Endothelial cell of umbilical vein (primary cell): ENCODE results near the gene LRRC47. TPM values are rescaled to one million over a fixed set of nuclear protein-coding genes. Genes with fewer than 3 reads are reported as not detected.

ENCODE experiments used
- BruUV-seq: library from RNA; stranded (reverse); fragments of 400-500 nt; replicated peaks from 2 replicates; lab custom pipeline; 2021; lab: Mats Ljungman, UMichigan
- CTCF ChIA-PET: fragments of 300-600, 350-600 bp; sonication (Branson Sonifier 250); formaldehyde crosslinking; loops from one replicate; lab custom pipeline; 2021; ENCODE audit warnings: antibody characterized with exemption, inconsistent platforms; lab: Charles Lee
- POLR2A ChIA-PET: fragments of 300-600, 350-600 bp; sonication (Branson Sonifier 250); formaldehyde crosslinking; loops from one replicate; lab custom pipeline; 2021; ENCODE audit warnings: antibody characterized with exemption, inconsistent platforms; lab: Charles Lee
- DNase-seq: peaks from one replicate; pipeline ENCODE4 v3.0.0-alpha.2; 2011; ENCODE audit warnings: low read depth, low spot score
- FAIRE-seq: peaks from 2 replicates; lab custom pipeline; 2011; peaks lifted over from hg19 to GRCh38; lab: Jason Lieb, UNC
- H2AFZ ChIP-seq: 2 replicates; pipeline ENCODE4 v1.6.0; 2012; ENCODE audit warnings: low read depth, low read length, control low read depth, inconsistent platforms
- H3K27ac ChIP-seq: 2 replicates; pipeline ENCODE4 v1.5.1; 2011; ENCODE audit warnings: low read depth, mild to moderate bottlenecking, control low read depth, low read length, moderate library complexity; ENCODE audit not compliant: insufficient read depth
- H3K27me3 ChIP-seq, 2 experiments: 2 replicates each; pipeline versions ENCODE4 v1.6.0 to v1.6.1; 2011; ENCODE audit warnings: low read length in 2 of 2, mixed read lengths in 1 of 2; ENCODE audit not compliant: control insufficient read depth in 2 of 2, insufficient read depth in 2 of 2
- H3K36me3 ChIP-seq, 2 experiments: 2 replicates in 1 of 2; 3 replicates in 1 of 2; pipeline ENCODE4 v1.5.1; 2011; ENCODE audit warnings: low read length in 2 of 2, mild to moderate bottlenecking in 1 of 2, moderate library complexity in 1 of 2; ENCODE audit not compliant: control insufficient read depth in 2 of 2, insufficient read depth in 2 of 2; ENCODE audit errors: extremely low read depth in 1 of 2
- H3K4me1 ChIP-seq: 3 replicates; pipeline ENCODE4 v1.5.1; 2011; ENCODE audit warnings: mild to moderate bottlenecking, low read length; ENCODE audit not compliant: control insufficient read depth, insufficient read depth; ENCODE audit errors: extremely low read depth
- H3K4me2 ChIP-seq: 2 replicates; pipeline ENCODE4 v1.6.1; 2011; ENCODE audit warnings: low read length, control low read depth, mixed read lengths; ENCODE audit not compliant: insufficient read depth
- H3K4me3 ChIP-seq, 3 experiments: fragments of 200-600 bp in 1 of 3; sonication (generic), shearing (Covaris generic) in 1 of 3; replicated peaks in 1 of 3; 2 replicates each; pipeline ENCODE4 v1.5.1; 2011 to 2016; ENCODE audit warnings: control low read depth in 3 of 3, low read length in 3 of 3, mild to moderate bottlenecking in 2 of 3, inconsistent platforms in 1 of 3, low read depth in 1 of 3, moderate library complexity in 1 of 3; ENCODE audit not compliant: insufficient read depth in 1 of 3
- H3K79me2 ChIP-seq: 2 replicates; pipeline ENCODE4 v1.6.0; 2012; ENCODE audit warnings: low read length, inconsistent platforms; ENCODE audit not compliant: control insufficient read depth, insufficient read depth
- H3K9ac ChIP-seq: replicated peaks from 2 replicates; pipeline ENCODE3; 2011; ENCODE audit warnings: low read length, control low read depth; ENCODE audit not compliant: insufficient read depth; ENCODE audit errors: extremely low read depth
- H3K9me1 ChIP-seq: replicated peaks from 3 replicates; pipeline ENCODE4 v1.6.0; 2011; ENCODE audit warnings: mild to moderate bottlenecking, low read length; ENCODE audit not compliant: control insufficient read depth, insufficient read depth; ENCODE audit errors: extremely low read depth
- H3K9me3 ChIP-seq: replicated peaks from 2 replicates; pipeline ENCODE4 v1.5.1; 2012; ENCODE audit warnings: low read length, inconsistent platforms; ENCODE audit not compliant: control insufficient read depth, insufficient read depth
- H4K20me1 ChIP-seq: replicated peaks from 2 replicates; pipeline ENCODE3; 2011; ENCODE audit warnings: mild to moderate bottlenecking, low read length; ENCODE audit not compliant: control insufficient read depth, insufficient read depth; ENCODE audit errors: extremely low read depth
- EZH2 ChIP-seq: IDR thresholded peaks from 2 replicates; pipeline ENCODE4 v1.6.1; 2012; ENCODE audit warnings: borderline replicate concordance, low read depth, mild to moderate bottlenecking, moderate library complexity, low read length, inconsistent platforms; ENCODE audit not compliant: severe bottlenecking
- FOS ChIP-seq: IDR thresholded peaks from 2 replicates; pipeline ENCODE4 v1.6.1; 2011; ENCODE audit warnings: mild to moderate bottlenecking, low read length, moderate library complexity, borderline replicate concordance; ENCODE audit not compliant: insufficient read depth
- GATA2 ChIP-seq: IDR thresholded peaks from 2 replicates; pipeline ENCODE4 v1.7.0; 2011; ENCODE audit warnings: low read depth, mild to moderate bottlenecking, moderate library complexity, mixed read lengths, low read length; ENCODE audit not compliant: insufficient read length, insufficient read depth
- JUN ChIP-seq: IDR thresholded peaks from 2 replicates; pipeline ENCODE4 v1.6.1; 2011; ENCODE audit warnings: borderline replicate concordance, low read depth; ENCODE audit not compliant: insufficient read length, insufficient read depth
- MYC ChIP-seq: IDR thresholded peaks from one replicate; pipeline ENCODE4 v1.6.1; 2011; ENCODE audit warnings: mild to moderate bottlenecking, low read depth, low read length
- POLR2A ChIP-seq: IDR thresholded peaks from 2 replicates; pipeline ENCODE4 v1.6.1; 2012; ENCODE audit warnings: low read depth, mild to moderate bottlenecking, control low read depth, low read length
- POLR2AphosphoS5 ChIP-seq: IDR thresholded peaks from 2 replicates; pipeline ENCODE4 v1.6.1; 2012; ENCODE audit warnings: low read depth, mild to moderate bottlenecking, control low read depth, low read length, moderate library complexity; ENCODE audit not compliant: insufficient read depth
- dilution Hi-C: fragments of 300-500 bp; cut with MboI; formaldehyde crosslinking; loops from one replicate; pipeline ENCODE4 v1.15.0; 2019; ENCODE audit warnings: low sequenced_read_pairs; ENCODE audit not compliant: extremely low pct_ligation_motif_present
- intact Hi-C: fragments of 100-400 bp; cut with micrococcal nuclease; formaldehyde crosslinking; loops from one replicate; pipeline ENCODE4 v1.10.0; 2022
- polyA plus RNA-seq, 4 experiments: library from polyadenylated mRNA; depleted of rRNA in 3 of 4; stranded (reverse) in 3 of 4; unstranded in 1 of 4; fragments of >200 nt; gene quantifications; 2 replicates each; pipeline versions ENCODE4 v1.2.1 to v1.2.3, GENCODE V29; 2011 to 2012; ENCODE audit warnings: missing spikeins in 1 of 4
- total RNA-seq: library from RNA; stranded (reverse); gene quantifications from 2 replicates; pipeline ENCODE4 v1.2.3, GENCODE V29; 2021
- TF ChIP-seq, protein P1 (sequence below), 2 donors: IDR thresholded peaks; 1 replicate in 1 of 2; 2 replicates in 1 of 2; pipeline ENCODE4 v1.5.1; 2011; ENCODE audit warnings: low read length in 2 of 2, mild to moderate bottlenecking in 2 of 2, moderate library complexity in 2 of 2, control low read depth in 1 of 2, inconsistent platforms in 1 of 2, low read depth in 1 of 2; ENCODE audit not compliant: insufficient read depth in 1 of 2; ENCODE audit errors: extremely low read depth in 1 of 2
- TF ChIP-seq, protein P2 (sequence below): IDR thresholded peaks from 2 replicates; pipeline ENCODE4 v1.6.1; 2011; ENCODE audit not compliant: insufficient read depth, insufficient read length

LRRC47 gene
- total and polyA plus RNA-seq, 2 donors (not counting 3 experiments of a cell fraction or from before 2014, with no cell fraction given), result 23.7 to 42.5 TPM

DNA sequence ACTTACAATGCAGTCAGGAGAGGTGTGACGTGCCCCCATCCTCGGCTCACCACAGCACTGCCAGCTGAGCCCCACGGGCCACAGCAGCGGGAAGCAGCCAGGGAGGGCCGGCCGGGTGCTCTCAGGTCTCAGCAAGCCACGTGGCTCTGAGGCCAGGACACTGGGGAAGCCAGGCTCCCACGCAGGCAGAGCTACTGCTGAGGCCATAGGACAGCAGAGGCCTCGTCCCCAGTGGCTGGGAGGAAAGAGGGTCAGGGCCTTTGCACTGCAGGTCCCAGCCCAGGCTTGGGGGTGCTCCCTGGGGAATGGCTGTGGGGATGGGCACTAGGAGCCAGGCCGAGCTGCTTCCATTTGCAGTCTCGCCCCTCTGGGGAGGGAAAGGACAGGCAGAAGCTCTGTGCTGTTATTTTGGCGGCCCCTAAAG, 5.8 kb downstream of the LRRC47 start:
- Histone ChIP-seq H3K79me2 (peaks cover 46% of the 10 kb centered on the region), H3K36me3 (peaks cover 0 to 12% of the 10 kb centered on the region in 2 experiments), H3K9me3 (no peaks in the 10 kb centered on the region), H3K9ac (no peak overlapping the region), H3K27ac (no peak overlapping the region), H4K20me1 (no peaks in the 10 kb centered on the region), H3K27me3 (no peaks in the 10 kb centered on the region), H3K9me1 (no peaks in the 10 kb centered on the region), H3K4me3 (no peak overlapping the region), H3K4me2 (no peak overlapping the region), H3K4me1 (peaks cover 6% of the 10 kb centered on the region), H2AFZ (no peak overlapping the region)
- dilution Hi-C loops, result no loop called here
- no TSS peak for BruUV-seq
- intact Hi-C loops, result no loop called here
- FAIRE-seq (no peak), DNase-seq (no peak)
- POLR2A ChIA-PET, result no interaction called here
- CTCF ChIA-PET, result no interaction called here
- TF ChIP-seq POLR2A (no peak), GATA2 (no peak), JUN (no peak), MYC (no peak), FOS (no peak), POLR2AphosphoS5 (no peak), EZH2 (no peak)
- TF ChIP-seq, protein P1, sequence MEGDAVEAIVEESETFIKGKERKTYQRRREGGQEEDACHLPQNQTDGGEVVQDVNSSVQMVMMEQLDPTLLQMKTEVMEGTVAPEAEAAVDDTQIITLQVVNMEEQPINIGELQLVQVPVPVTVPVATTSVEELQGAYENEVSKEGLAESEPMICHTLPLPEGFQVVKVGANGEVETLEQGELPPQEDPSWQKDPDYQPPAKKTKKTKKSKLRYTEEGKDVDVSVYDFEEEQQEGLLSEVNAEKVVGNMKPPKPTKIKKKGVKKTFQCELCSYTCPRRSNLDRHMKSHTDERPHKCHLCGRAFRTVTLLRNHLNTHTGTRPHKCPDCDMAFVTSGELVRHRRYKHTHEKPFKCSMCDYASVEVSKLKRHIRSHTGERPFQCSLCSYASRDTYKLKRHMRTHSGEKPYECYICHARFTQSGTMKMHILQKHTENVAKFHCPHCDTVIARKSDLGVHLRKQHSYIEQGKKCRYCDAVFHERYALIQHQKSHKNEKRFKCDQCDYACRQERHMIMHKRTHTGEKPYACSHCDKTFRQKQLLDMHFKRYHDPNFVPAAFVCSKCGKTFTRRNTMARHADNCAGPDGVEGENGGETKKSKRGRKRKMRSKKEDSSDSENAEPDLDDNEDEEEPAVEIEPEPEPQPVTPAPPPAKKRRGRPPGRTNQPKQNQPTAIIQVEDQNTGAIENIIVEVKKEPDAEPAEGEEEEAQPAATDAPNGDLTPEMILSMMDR (IDR thresholded peaks at IDR 0.05; ENCODE audit: extremely low read depth in 1 of 2, insufficient read depth in 1 of 2, low read depth in 1 of 2, low read length in 2 of 2), result no peak
- TF ChIP-seq, protein P2, sequence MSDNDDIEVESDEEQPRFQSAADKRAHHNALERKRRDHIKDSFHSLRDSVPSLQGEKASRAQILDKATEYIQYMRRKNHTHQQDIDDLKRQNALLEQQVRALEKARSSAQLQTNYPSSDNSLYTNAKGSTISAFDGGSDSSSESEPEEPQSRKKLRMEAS, result no peak
